B cell (primary cell): Measurements from ENCODE around the gene COL5A1. TPM values are rescaled to one million over a fixed set of nuclear protein-coding genes. Genes with fewer than 3 reads are reported as not detected.

ENCODE experiments used
- ATAC-seq: fragments of 200-7000 bp; cut with Tn5 transposase; one replicate; pipeline ENCODE4 v1.10.0; 2021; ENCODE audit warnings: low read depth, mild to moderate bottlenecking, moderate number of reproducible peaks, moderate library complexity
- CTCF ChIA-PET: fragments of 350-600 bp; sonication (Branson Sonifier 250); formaldehyde crosslinking; loops from one replicate; lab custom pipeline; 2021; ENCODE audit warnings: antibody characterized with exemption, inconsistent platforms; lab: Charles Lee
- POLR2A ChIA-PET: fragments of 350-600 bp; sonication (Branson Sonifier 250); formaldehyde crosslinking; loops from one replicate; lab custom pipeline; 2021; ENCODE audit warnings: antibody characterized with exemption; lab: Charles Lee
- DNase-seq: peaks from one replicate; pipeline ENCODE4 v3.0.0; 2013
- H2AFZ ChIP-seq: 2 replicates; pipeline ENCODE4 v1.6.1; 2012; ENCODE audit warnings: mild to moderate bottlenecking, low read depth, low read length; ENCODE audit not compliant: insufficient read depth, poor library complexity, severe bottlenecking
- H3K27ac ChIP-seq, 2 donors: 1 replicate in 1 of 2; 2 replicates in 1 of 2; pipeline ENCODE4 v1.5.1; 2012 to 2013; ENCODE audit warnings: low read length in 2 of 2, mild to moderate bottlenecking in 2 of 2, moderate library complexity in 1 of 2
- H3K27me3 ChIP-seq, 4 experiments: fragments of 200-600 bp in 1 of 4; sonication (generic) in 1 of 4; replicated peaks in 1 of 4; 1 replicate in 2 of 4; 2 replicates in 2 of 4; pipeline versions ENCODE4 v1.6.1 to v1.7.0; 2013 to 2016; ENCODE audit warnings: low read length in 3 of 4, mild to moderate bottlenecking in 2 of 4, mixed read lengths in 1 of 4, moderate library complexity in 1 of 4; ENCODE audit not compliant: insufficient read depth in 4 of 4, control insufficient read depth in 3 of 4; ENCODE audit errors: control extremely low read depth in 1 of 4
- H3K36me3 ChIP-seq, 2 experiments: replicated peaks in 1 of 2; 1 replicate in 1 of 2; 2 replicates in 1 of 2; pipeline versions ENCODE4 v1.6.1 to v1.7.1; 2013; ENCODE audit warnings: low read length in 1 of 2; ENCODE audit not compliant: insufficient read depth in 2 of 2, control insufficient read depth in 1 of 2; ENCODE audit errors: control extremely low read depth in 1 of 2, extremely low read depth in 1 of 2
- H3K4me1 ChIP-seq, 2 donors: fragments of 200-600 bp in 1 of 2; sonication (generic) in 1 of 2; 1 replicate in 1 of 2; 2 replicates in 1 of 2; pipeline versions ENCODE4 v1.5.1 to v1.6.1; 2013 to 2017; ENCODE audit warnings: low read length in 2 of 2; ENCODE audit not compliant: control insufficient read depth in 2 of 2, insufficient read depth in 2 of 2
- H3K4me2 ChIP-seq: replicated peaks from 2 replicates; pipeline ENCODE3; 2012; ENCODE audit warnings: mild to moderate bottlenecking, low read depth, low read length; ENCODE audit not compliant: poor library complexity, severe bottlenecking
- H3K4me3 ChIP-seq, 5 experiments: fragments of 200-600 bp in 1 of 5; sonication (generic) in 1 of 5; 1 replicate in 3 of 5; 2 replicates in 2 of 5; pipeline versions ENCODE4 v1.5.1 to v1.7.0; 2011 to 2016; ENCODE audit warnings: low read length in 4 of 5, mild to moderate bottlenecking in 4 of 5, low read depth in 2 of 5, control low read depth in 1 of 5, moderate library complexity in 1 of 5; ENCODE audit not compliant: insufficient read depth in 1 of 5; ENCODE audit errors: control extremely low read depth in 1 of 5, extremely low read depth in 1 of 5
- H3K79me2 ChIP-seq: fragments of 200-600 bp; sonication (generic); one replicate; pipeline ENCODE4 v1.6.0; 2016; ENCODE audit warnings: low read length; ENCODE audit not compliant: control insufficient read depth, insufficient read depth
- H3K9ac ChIP-seq: fragments of 200-600 bp; sonication (generic); 2 replicates; pipeline ENCODE4 v1.6.1; 2017; ENCODE audit warnings: mild to moderate bottlenecking, low read length, moderate library complexity
- H3K9me3 ChIP-seq, 3 donors: one replicate each; pipeline versions ENCODE4 v1.6.1 to v1.7.1; 2013; ENCODE audit warnings: low read length in 2 of 3; ENCODE audit not compliant: control insufficient read depth in 2 of 3, insufficient read depth in 1 of 3; ENCODE audit errors: control extremely low read depth in 1 of 3
- H4K20me1 ChIP-seq: 2 replicates; pipeline ENCODE4 v1.6.0; 2012; ENCODE audit warnings: mild to moderate bottlenecking, low read length; ENCODE audit not compliant: insufficient read depth, control insufficient read depth, poor library complexity, severe bottlenecking
- H3K27ac Mint-ChIP-seq: one replicate; pipeline ENCODE4 v1.8.0; 2021; ENCODE audit warnings: mixed read lengths
- H3K27me3 Mint-ChIP-seq: one replicate; pipeline ENCODE4 v1.8.0; 2021; ENCODE audit warnings: mixed read lengths
- H3K4me1 Mint-ChIP-seq: one replicate; pipeline ENCODE4 v1.8.0; 2021; ENCODE audit warnings: mixed read lengths
- H3K4me3 Mint-ChIP-seq: one replicate; pipeline ENCODE4 v1.8.0; 2021; ENCODE audit warnings: mixed read lengths
- H3K9me3 Mint-ChIP-seq: one replicate; pipeline ENCODE4 v1.8.0; 2022; ENCODE audit warnings: mixed read lengths; ENCODE audit not compliant: insufficient read depth
- CTCF ChIP-seq: fragments of 200-600 bp; IDR thresholded peaks from one replicate; pipeline ENCODE4 v1.8.0; 2022; ENCODE audit warnings: antibody characterized with exemption, mild to moderate bottlenecking
- EZH2 ChIP-seq: IDR thresholded peaks from 2 replicates; pipeline ENCODE4 v1.6.1; 2012; ENCODE audit warnings: borderline replicate concordance, low read depth, mild to moderate bottlenecking, moderate library complexity, low read length; ENCODE audit not compliant: insufficient read depth, poor library complexity, severe bottlenecking
- WGBS: methylation state at CpG from one replicate; pipeline ENCODE4 v1.1.5; 2013; ENCODE audit warnings: missing lambda C conversion rate; ENCODE audit not compliant: insufficient coverage; 5-methylcytosine and 5-hydroxymethylcytosine counted together
- intact Hi-C: fragments of 100-400 bp; cut with micrococcal nuclease; formaldehyde crosslinking; loops from one replicate; pipeline ENCODE4 v1.10.0; 2022
- polyA plus RNA-seq: library from polyadenylated mRNA; depleted of rRNA; stranded (reverse); fragments of >200 nt; gene quantifications from 2 replicates; pipeline ENCODE4 v1.2.3, GENCODE V29; 2012
- total RNA-seq, 2 donors: library from RNA; stranded (reverse); fragments of 120-200 nt in 1 of 2; gene quantifications; 1 replicate in 1 of 2; 2 replicates in 1 of 2; pipeline versions ENCODE4 v1.2.3 to v1.2.4, GENCODE V29; 2013 to 2022

COL5A1 gene
- total and polyA plus RNA-seq, 2 donors (not counting 1 experiment from before 2014, with no cell fraction given): 0.06 TPM; not detected in 1

GRCh38 chr9:134614256-134614655 is 27.3 kb upstream of the COL5A1 start:
- Histone ChIP-seq H3K4me2 (no peak overlapping the region), H3K4me1 (no peaks in the 10 kb centered on the region), H3K9me3 (peaks cover 0 to 15% (median 0%) of the 10 kb centered on the region in 3 donors), H3K27me3 (no peaks in the 10 kb centered on the region), H3K27ac (no peak overlapping the region), H3K9ac (no peak overlapping the region), H4K20me1 (no peaks in the 10 kb centered on the region), H3K79me2 (no peaks in the 10 kb centered on the region), H3K36me3 (no peaks in the 10 kb centered on the region), H2AFZ (no peak overlapping the region), H3K4me3 (no peak overlapping the region)
- no CpG with 5 or more reads among the region's 3 CpGs for WGBS
- peaks cover 3% of the 10 kb centered on the region for H3K27me3 Mint-ChIP-seq
- POLR2A ChIA-PET: no interaction called here
- no peaks in the 10 kb centered on the region for H3K4me1 Mint-ChIP-seq
- peaks cover 11% of the 10 kb centered on the region for H3K9me3 Mint-ChIP-seq
- DNase-seq (no peak), ATAC-seq (no peak)
- no peak overlapping the region for H3K27ac Mint-ChIP-seq
- intact Hi-C loops: no loop called here
- no peak overlapping the region for H3K4me3 Mint-ChIP-seq
- TF ChIP-seq EZH2 (no peak), CTCF (no peak)
- CTCF ChIA-PET: no interaction called here

DNA sequence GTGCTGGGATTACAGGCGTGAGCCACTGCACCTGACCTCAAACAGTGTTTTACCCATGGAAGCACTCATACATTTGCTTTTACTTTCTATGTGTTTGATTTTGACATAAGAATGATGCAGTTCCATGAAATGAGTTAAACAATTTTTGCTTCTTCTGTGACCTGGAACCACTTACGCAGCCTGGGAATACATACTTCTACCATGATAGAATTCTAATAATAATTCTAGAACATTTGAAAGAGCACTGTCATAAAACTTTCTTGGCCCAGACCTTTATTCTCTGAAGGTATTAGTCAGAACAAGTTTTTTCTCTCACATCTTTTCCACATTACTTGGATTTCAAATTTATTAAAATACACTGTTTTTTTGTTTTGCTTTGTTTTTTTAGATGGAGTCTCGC is 25.3 kb upstream of the COL5A1 start:
- intact Hi-C loops: no loop called here
- Histone ChIP-seq H3K27ac (no peak overlapping the region), H2AFZ (no peak overlapping the region), H3K36me3 (no peaks in the 10 kb centered on the region), H3K9ac (no peak overlapping the region), H3K4me3 (no peak overlapping the region), H3K4me2 (no peak overlapping the region), H3K79me2 (no peaks in the 10 kb centered on the region), H3K4me1 (no peaks in the 10 kb centered on the region), H3K27me3 (no peaks in the 10 kb centered on the region), H3K9me3 (peaks cover 0 to 15% (median 0%) of the 10 kb centered on the region in 3 donors), H4K20me1 (no peaks in the 10 kb centered on the region)
- no peak overlapping the region for H3K4me3 Mint-ChIP-seq
- no peak for ATAC-seq
- DNase-seq: no peak
- peaks cover 11% of the 10 kb centered on the region for H3K9me3 Mint-ChIP-seq
- 100% methylated on average over 1 of the region's 3 CpGs for WGBS
- TF ChIP-seq EZH2: no peak
- TF ChIP-seq CTCF: no peak
- POLR2A ChIA-PET: no interaction called here
- CTCF ChIA-PET: no interaction called here
- no peak overlapping the region for H3K27ac Mint-ChIP-seq
- no peaks in the 10 kb centered on the region for H3K4me1 Mint-ChIP-seq
- H3K27me3 Mint-ChIP-seq: no peaks in the 10 kb centered on the region
